ENCODE measurements around the gene ZMPSTE24.

DNA sequence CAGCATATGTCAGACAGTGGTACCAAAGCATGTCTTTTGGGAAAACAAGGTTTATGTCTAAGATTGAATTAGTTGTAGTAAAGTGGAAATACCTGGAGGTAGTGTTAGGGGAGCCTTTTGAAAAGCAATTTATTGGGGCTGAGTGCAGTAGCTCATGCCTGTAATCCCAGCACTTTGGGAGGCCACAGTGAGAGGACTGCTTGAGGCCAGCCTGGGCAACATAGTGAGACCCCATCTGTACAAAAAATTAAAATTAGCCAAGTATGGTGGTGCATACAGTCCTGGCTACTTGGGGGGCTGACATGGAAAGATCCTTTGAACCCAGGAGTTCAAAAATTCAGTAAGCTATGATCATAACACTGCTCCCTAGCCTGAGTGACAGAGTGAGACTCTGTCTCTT lies 7.3 kb downstream of the ZMPSTE24 start:
- TF ChIP-seq, protein P1, sequence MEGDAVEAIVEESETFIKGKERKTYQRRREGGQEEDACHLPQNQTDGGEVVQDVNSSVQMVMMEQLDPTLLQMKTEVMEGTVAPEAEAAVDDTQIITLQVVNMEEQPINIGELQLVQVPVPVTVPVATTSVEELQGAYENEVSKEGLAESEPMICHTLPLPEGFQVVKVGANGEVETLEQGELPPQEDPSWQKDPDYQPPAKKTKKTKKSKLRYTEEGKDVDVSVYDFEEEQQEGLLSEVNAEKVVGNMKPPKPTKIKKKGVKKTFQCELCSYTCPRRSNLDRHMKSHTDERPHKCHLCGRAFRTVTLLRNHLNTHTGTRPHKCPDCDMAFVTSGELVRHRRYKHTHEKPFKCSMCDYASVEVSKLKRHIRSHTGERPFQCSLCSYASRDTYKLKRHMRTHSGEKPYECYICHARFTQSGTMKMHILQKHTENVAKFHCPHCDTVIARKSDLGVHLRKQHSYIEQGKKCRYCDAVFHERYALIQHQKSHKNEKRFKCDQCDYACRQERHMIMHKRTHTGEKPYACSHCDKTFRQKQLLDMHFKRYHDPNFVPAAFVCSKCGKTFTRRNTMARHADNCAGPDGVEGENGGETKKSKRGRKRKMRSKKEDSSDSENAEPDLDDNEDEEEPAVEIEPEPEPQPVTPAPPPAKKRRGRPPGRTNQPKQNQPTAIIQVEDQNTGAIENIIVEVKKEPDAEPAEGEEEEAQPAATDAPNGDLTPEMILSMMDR (conservative IDR thresholded peaks at IDR 0.05 in 1 of 2, IDR thresholded peaks at IDR 0.05 in 1 of 2; ENCODE audit: extremely low read depth in 1 of 2, insufficient read depth in 1 of 2, low read depth in 1 of 2, low read length in 2 of 2) = no peak
- TF ChIP-seq EZH2 (IDR thresholded peaks at IDR 0.05; ENCODE audit: borderline replicate concordance, low read length) = no peak

Measured in mammary epithelial cell (primary cell).